MM.1S (cell line): ENCODE data around the gene WDR55.

Source experiments
- EZH2 ChIP-seq: fragments of 300-600 bp; sonication (generic); optimal IDR thresholded peaks from 2 replicates; pipeline ENCODE3; 2017; ENCODE audit warnings: low read depth, mild to moderate bottlenecking, antibody characterized with exemption, low read length, mixed read lengths
- TF ChIP-seq, protein P1 (sequence below): fragments of 300-600 bp; sonication (generic); IDR thresholded peaks from 2 replicates; pipeline ENCODE4 v1.5.1; 2016; ENCODE audit warnings: antibody characterized with exemption, low read length, mixed read lengths

DNA sequence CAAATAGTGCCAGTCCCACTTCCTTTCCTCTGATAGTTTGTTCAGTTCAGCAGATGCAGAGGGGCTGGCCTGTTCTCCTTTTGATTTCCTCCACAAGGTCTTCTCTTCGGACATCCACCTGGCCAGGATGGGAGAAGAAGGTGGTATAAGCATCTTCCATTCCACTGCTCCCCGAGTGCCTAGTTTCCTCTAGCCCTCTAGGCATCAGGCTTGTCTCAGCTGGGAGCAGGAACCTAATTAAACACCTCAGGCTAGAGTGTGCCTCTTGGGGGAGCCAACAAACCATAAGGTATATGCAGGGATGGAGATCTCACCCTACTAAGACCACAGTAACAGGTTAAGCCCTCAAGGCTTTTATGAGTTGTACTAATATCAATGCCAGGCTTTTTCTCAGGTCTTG, 9.5 kb downstream of the WDR55 start:
- TF ChIP-seq, protein P1, sequence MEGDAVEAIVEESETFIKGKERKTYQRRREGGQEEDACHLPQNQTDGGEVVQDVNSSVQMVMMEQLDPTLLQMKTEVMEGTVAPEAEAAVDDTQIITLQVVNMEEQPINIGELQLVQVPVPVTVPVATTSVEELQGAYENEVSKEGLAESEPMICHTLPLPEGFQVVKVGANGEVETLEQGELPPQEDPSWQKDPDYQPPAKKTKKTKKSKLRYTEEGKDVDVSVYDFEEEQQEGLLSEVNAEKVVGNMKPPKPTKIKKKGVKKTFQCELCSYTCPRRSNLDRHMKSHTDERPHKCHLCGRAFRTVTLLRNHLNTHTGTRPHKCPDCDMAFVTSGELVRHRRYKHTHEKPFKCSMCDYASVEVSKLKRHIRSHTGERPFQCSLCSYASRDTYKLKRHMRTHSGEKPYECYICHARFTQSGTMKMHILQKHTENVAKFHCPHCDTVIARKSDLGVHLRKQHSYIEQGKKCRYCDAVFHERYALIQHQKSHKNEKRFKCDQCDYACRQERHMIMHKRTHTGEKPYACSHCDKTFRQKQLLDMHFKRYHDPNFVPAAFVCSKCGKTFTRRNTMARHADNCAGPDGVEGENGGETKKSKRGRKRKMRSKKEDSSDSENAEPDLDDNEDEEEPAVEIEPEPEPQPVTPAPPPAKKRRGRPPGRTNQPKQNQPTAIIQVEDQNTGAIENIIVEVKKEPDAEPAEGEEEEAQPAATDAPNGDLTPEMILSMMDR = no peak
- TF ChIP-seq EZH2 = no peak
